ENCODE measurements around the gene MMGT1.
"Not testable (repeated sequence)": the region's sequence is repeated elsewhere in the genome, so short reads cannot be mapped to it uniquely, and the experiment has no call there.

MMGT1 gene

DNA sequence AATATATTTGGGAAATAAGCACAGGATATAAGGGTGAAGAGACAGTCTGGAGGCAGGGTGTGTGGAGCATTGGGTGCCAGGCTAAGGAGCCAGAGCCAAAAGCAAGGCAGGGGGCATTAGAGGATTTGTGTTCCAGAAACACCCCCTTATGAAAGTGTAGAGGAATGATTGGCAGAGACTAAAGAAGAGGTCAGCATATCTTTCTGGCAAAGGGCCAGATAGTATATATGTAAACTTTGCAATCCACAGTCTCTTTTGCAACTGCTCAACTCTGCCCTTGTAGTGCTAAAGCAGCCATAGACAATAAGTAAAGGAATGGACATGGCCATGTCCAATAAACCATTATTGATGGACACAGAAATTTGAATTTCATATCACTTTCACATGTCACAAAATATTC is 7.9 kb upstream of the MMGT1 start:
- H3K9ac ChIP-seq (ENCODE audit: low read length): no peak overlapping the region
- no peaks in the 10 kb centered on the region for H3K9me3 ChIP-seq (ENCODE audit: control insufficient read depth, low read length)
- no peaks in the 10 kb centered on the region for H3K27me3 ChIP-seq (ENCODE audit: control insufficient read depth, insufficient read depth, low read length)
- H3K4me3 ChIP-seq (ENCODE audit: low read length): no peak overlapping the region
- peaks cover 6% of the 10 kb centered on the region for H3K4me1 ChIP-seq (ENCODE audit: control insufficient read depth, insufficient read depth, low read length)
- H3K36me3 ChIP-seq (ENCODE audit: control insufficient read depth, insufficient read depth, low read length): no peaks in the 10 kb centered on the region

DNA sequence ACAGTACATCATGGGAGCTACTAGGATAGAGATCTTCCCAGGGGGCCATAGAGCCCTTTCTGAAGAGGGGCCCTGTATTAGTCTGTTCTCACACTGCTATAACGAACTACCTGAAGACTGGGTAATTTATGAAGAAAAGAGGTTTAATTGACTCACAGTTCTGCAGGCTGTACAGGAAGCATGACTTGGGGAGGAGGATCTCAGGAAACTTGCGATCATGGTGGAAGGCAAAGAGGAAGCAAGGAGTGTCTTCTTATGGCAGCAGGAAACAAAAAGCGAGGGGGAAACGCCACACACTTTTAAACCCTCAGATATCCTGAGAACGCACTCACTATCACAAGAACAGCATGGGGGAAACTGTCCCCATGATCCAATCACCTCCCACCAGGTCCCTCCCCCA is 7.2 kb upstream of the MMGT1 start:
- Histone ChIP-seq H3K4me3 (ENCODE audit: low read length) (no peak overlapping the region), H3K9me3 (ENCODE audit: control insufficient read depth, low read length) (no peaks in the 10 kb centered on the region), H3K4me1 (ENCODE audit: control insufficient read depth, insufficient read depth, low read length) (peaks cover 6% of the 10 kb centered on the region), H3K27me3 (ENCODE audit: control insufficient read depth, insufficient read depth, low read length) (no peaks in the 10 kb centered on the region), H3K36me3 (ENCODE audit: control insufficient read depth, insufficient read depth, low read length) (no peaks in the 10 kb centered on the region), H3K9ac (ENCODE audit: low read length) (no peak overlapping the region)

GRCh38 chrX:135977611-135978010 is 3.8 kb upstream of the MMGT1 start:
- Histone ChIP-seq H3K36me3 (ENCODE audit: control insufficient read depth, insufficient read depth, low read length) (no peaks in the 10 kb centered on the region), H3K4me1 (ENCODE audit: control insufficient read depth, insufficient read depth, low read length) (peaks cover 5% of the 10 kb centered on the region), H3K27me3 (ENCODE audit: control insufficient read depth, insufficient read depth, low read length) (no peaks in the 10 kb centered on the region), H3K4me3 (ENCODE audit: low read length) (no peak overlapping the region), H3K9me3 (ENCODE audit: control insufficient read depth, low read length) (no peaks in the 10 kb centered on the region), H3K9ac (ENCODE audit: low read length) (no peak overlapping the region)

DNA sequence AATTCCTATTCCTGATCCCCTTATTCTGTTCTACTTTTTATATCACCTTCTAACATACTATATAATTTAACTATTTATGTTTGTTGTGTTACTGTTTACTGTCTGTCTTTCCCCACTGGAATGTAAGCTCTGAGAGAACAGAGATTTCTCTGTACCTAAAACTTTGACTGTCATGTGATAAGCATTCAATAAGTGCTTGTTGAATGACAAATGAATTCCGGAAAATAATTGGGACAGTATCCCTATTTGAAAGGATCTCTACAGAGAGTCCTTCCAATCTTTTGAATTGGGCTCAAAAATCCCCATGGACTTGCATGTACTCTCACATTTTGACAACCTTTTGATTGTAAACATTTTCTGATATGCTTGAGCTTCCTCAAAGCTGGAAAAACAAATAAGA is 1.6 kb upstream of the MMGT1 start:
- H3K9me3 ChIP-seq (ENCODE audit: control insufficient read depth, low read length): no peaks in the 10 kb centered on the region
- no peak overlapping the region for H3K4me3 ChIP-seq (ENCODE audit: low read length)
- peaks cover 9% of the 10 kb centered on the region for H3K4me1 ChIP-seq (ENCODE audit: control insufficient read depth, insufficient read depth, low read length)
- no peaks in the 10 kb centered on the region for H3K36me3 ChIP-seq (ENCODE audit: control insufficient read depth, insufficient read depth, low read length)
- no peak overlapping the region for H3K9ac ChIP-seq (ENCODE audit: low read length)
- H3K27me3 ChIP-seq (ENCODE audit: control insufficient read depth, insufficient read depth, low read length): no peaks in the 10 kb centered on the region

- Histone ChIP-seq H3K36me3 (ENCODE audit: control insufficient read depth, insufficient read depth, low read length) (no peaks in the 10 kb centered on the region), H3K4me3 (ENCODE audit: low read length) (no peak overlapping the region), H3K9ac (ENCODE audit: low read length) (no peak overlapping the region), H3K4me1 (ENCODE audit: control insufficient read depth, insufficient read depth, low read length) (peaks cover 9% of the 10 kb centered on the region), H3K27me3 (ENCODE audit: control insufficient read depth, insufficient read depth, low read length) (no peaks in the 10 kb centered on the region), H3K9me3 (ENCODE audit: control insufficient read depth, low read length) (no peaks in the 10 kb centered on the region)
Observed at GRCh38 chrX:135974279-135974856, 580 bp upstream of the MMGT1 start.

DNA sequence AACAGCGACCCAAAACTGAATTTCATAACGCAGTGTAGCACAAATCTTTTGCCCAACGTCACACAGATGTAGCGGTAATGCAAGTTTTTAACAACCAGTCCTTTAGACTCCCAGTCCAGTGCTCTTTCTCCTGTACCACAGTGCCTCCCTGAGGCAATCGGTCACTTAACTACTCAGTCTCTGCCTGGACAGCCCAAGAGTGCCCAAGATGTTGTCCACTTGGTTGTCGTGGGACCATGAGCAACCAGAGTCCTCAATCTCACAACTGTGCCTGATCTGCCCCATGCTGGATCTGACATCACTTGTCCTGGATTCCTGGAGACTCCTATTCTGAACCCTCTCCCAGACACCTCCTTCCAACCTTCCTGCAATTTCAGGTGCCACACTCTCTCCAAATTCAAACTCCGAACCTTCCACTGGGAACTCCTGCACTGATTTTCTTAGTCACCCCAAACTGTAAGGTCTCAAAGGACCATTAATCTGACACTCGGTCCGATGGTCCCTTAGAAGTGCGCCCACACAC is 702 bp downstream of the MMGT1 start:
- peak overlapping the region; percentile 83 for H3K9ac ChIP-seq (ENCODE audit: low read length)
- H3K4me1 ChIP-seq (ENCODE audit: control insufficient read depth, insufficient read depth, low read length): peaks cover 9% of the 10 kb centered on the region
- H3K4me3 ChIP-seq (ENCODE audit: low read length): peak overlapping the region; percentile 69
- no peaks in the 10 kb centered on the region for H3K9me3 ChIP-seq (ENCODE audit: control insufficient read depth, low read length)
- H3K36me3 ChIP-seq (ENCODE audit: control insufficient read depth, insufficient read depth, low read length): no peaks in the 10 kb centered on the region
- no peaks in the 10 kb centered on the region for H3K27me3 ChIP-seq (ENCODE audit: control insufficient read depth, insufficient read depth, low read length)

- H3K27me3 ChIP-seq (ENCODE audit: control insufficient read depth, insufficient read depth, low read length): no peaks in the 10 kb centered on the region
- H3K9ac ChIP-seq (ENCODE audit: low read length): no peak overlapping the region
- H3K4me3 ChIP-seq (ENCODE audit: low read length): no peak overlapping the region
- no peaks in the 10 kb centered on the region for H3K9me3 ChIP-seq (ENCODE audit: control insufficient read depth, low read length)
- H3K36me3 ChIP-seq (ENCODE audit: control insufficient read depth, insufficient read depth, low read length): no peaks in the 10 kb centered on the region
- no peaks in the 10 kb centered on the region for H3K4me1 ChIP-seq (ENCODE audit: control insufficient read depth, insufficient read depth, low read length)
Observed at GRCh38 chrX:135951291-135951690, 22.5 kb downstream of the MMGT1 start.

DNA sequence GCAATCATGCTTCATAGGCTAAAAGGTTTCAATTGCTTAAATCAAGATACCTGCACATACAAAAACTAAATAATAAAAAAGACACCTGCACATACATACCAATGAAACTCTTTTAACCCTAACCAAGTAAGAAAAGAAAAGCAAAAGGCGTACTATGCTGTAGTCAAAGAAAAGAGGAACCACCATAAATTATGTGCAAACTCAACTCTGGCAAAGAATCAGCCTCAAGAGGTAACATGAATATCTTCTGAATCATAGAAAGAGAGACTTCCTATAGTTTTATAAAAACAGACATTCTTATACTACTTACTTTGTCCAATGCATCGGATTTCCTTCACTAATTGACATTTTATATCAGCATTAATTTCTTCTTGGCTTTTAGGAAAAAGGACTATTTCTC is 29.3 kb downstream of the MMGT1 start:
- Histone ChIP-seq H3K9ac (ENCODE audit: low read length) (no peak overlapping the region), H3K36me3 (ENCODE audit: control insufficient read depth, insufficient read depth, low read length) (no peaks in the 10 kb centered on the region), H3K4me3 (ENCODE audit: low read length) (no peak overlapping the region), H3K9me3 (ENCODE audit: control insufficient read depth, low read length) (no peaks in the 10 kb centered on the region), H3K4me1 (ENCODE audit: control insufficient read depth, insufficient read depth, low read length) (no peaks in the 10 kb centered on the region), H3K27me3 (ENCODE audit: control insufficient read depth, insufficient read depth, low read length) (no peaks in the 10 kb centered on the region)

- H3K36me3 ChIP-seq (ENCODE audit: control insufficient read depth, insufficient read depth, low read length): no peaks in the 10 kb centered on the region
- H3K9me3 ChIP-seq (ENCODE audit: control insufficient read depth, low read length): no peaks in the 10 kb centered on the region
- no peaks in the 10 kb centered on the region for H3K27me3 ChIP-seq (ENCODE audit: control insufficient read depth, insufficient read depth, low read length)
- no peak overlapping the region for H3K4me3 ChIP-seq (ENCODE audit: low read length)
- H3K4me1 ChIP-seq (ENCODE audit: control insufficient read depth, insufficient read depth, low read length): no peaks in the 10 kb centered on the region
- H3K9ac ChIP-seq (ENCODE audit: low read length): no peak overlapping the region
Observed at GRCh38 chrX:135931644-135932487, 41.9 kb downstream of the MMGT1 start.

- Histone ChIP-seq H3K27me3 (ENCODE audit: control insufficient read depth, insufficient read depth, low read length) (no peaks in the 10 kb centered on the region), H3K9ac (ENCODE audit: low read length) (no peak overlapping the region), H3K4me1 (ENCODE audit: control insufficient read depth, insufficient read depth, low read length) (no peaks in the 10 kb centered on the region), H3K4me3 (ENCODE audit: low read length) (no peak overlapping the region), H3K36me3 (ENCODE audit: control insufficient read depth, insufficient read depth, low read length) (no peaks in the 10 kb centered on the region), H3K9me3 (ENCODE audit: control insufficient read depth, low read length) (no peaks in the 10 kb centered on the region)
Observed at GRCh38 chrX:135927897-135928296, 45.9 kb downstream of the MMGT1 start.

DNA sequence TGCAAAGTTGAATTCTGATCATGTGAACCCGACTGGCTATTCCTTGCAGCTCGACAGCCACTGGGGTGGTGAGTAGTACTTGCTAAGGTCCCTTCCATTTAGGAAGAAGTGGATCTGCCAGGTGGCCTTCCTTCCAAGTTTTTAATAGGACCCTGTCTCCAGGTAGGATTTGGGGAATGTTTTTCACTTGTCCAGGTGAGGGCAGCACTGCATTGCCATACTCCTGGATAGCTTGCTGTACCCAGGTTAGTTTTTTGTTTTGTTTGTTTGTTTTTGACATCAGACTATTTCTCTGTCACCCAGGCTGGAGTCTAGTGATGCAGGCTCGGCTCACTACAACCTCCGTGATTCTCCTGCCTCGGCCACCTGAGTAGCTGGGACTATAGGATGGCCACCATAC is 50.4 kb downstream of the MMGT1 start:
- no peak overlapping the region for H3K4me3 ChIP-seq (ENCODE audit: low read length)

DNA sequence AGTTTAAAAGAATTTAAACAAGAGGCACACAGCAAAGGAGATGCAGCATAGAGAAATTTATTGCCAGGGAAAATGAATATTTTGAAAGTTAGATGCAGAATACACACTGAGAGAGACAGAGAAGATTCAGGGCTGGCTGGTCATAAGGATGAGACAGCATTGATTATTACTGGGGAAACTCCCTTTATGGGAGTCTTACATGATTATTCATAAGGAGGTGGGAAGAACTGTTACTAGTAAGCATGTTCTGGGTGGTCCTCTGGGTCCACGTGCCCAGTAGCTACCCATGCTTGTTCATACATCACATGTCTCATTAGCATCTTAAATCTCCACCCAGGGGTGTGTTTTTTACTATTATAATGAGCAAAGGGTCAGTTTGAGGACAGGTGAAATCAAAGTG is 53.3 kb downstream of the MMGT1 start:
- H3K27me3 ChIP-seq (ENCODE audit: control insufficient read depth, insufficient read depth, low read length); H3K9me3 ChIP-seq (ENCODE audit: control insufficient read depth, low read length): not testable (repeated sequence)

More for the DNA sequence above, 50.4 kb downstream of the MMGT1 start:
- no peaks in the 10 kb centered on the region for H3K36me3 ChIP-seq (ENCODE audit: control insufficient read depth, insufficient read depth, low read length)
- H3K9ac ChIP-seq (ENCODE audit: low read length): no peak overlapping the region
- no peaks in the 10 kb centered on the region for H3K9me3 ChIP-seq (ENCODE audit: control insufficient read depth, low read length)
- no peaks in the 10 kb centered on the region for H3K27me3 ChIP-seq (ENCODE audit: control insufficient read depth, insufficient read depth, low read length)
- H3K4me1 ChIP-seq (ENCODE audit: control insufficient read depth, insufficient read depth, low read length): no peaks in the 10 kb centered on the region

More for the DNA sequence above, 53.3 kb downstream of the MMGT1 start:
- not testable (repeated sequence) for H3K9ac ChIP-seq (ENCODE audit: low read length); H3K4me1 ChIP-seq (ENCODE audit: control insufficient read depth, insufficient read depth, low read length); H3K4me3 ChIP-seq (ENCODE audit: low read length); H3K36me3 ChIP-seq (ENCODE audit: control insufficient read depth, insufficient read depth, low read length)
